IMR-90 (cell line): ENCODE measurements around the gene ITGA4.

Experiments used
- BHLHE40 ChIP-seq: fragments of 150-350 bp; IDR thresholded peaks from 2 replicates; pipeline ENCODE4 v1.6.1; 2016; ENCODE audit warnings: mild to moderate bottlenecking, low read depth, low read length
- CEBPB ChIP-seq: IDR thresholded peaks from 2 replicates; pipeline ENCODE4 v1.6.1; 2012; ENCODE audit warnings: low read depth, low read length, improper control_type of control experiment
- FOS ChIP-seq: fragments of 150-350 bp; IDR thresholded peaks from 2 replicates; pipeline ENCODE4 v1.6.1; 2016; ENCODE audit warnings: low read depth, low read length
- POLR2A ChIP-seq: IDR thresholded peaks from 2 replicates; pipeline ENCODE4 v1.6.1; 2012; ENCODE audit warnings: mild to moderate bottlenecking, low read depth, low read length
- RAD21 ChIP-seq: IDR thresholded peaks from 2 replicates; pipeline ENCODE4 v1.6.1; 2012; ENCODE audit warnings: low read length, improper control_type of control experiment
- RFX5 ChIP-seq: IDR thresholded peaks from 2 replicates; pipeline ENCODE4 v1.8.0; 2012; ENCODE audit warnings: low read depth, mild to moderate bottlenecking, low read length, moderate library complexity
- TF ChIP-seq, protein P1 (sequence below): conservative IDR thresholded peaks from 2 replicates; pipeline ENCODE4 v1.5.1; 2012; ENCODE audit warnings: mild to moderate bottlenecking, low read depth, low read length, improper control_type of control experiment

- TF ChIP-seq, protein P1, sequence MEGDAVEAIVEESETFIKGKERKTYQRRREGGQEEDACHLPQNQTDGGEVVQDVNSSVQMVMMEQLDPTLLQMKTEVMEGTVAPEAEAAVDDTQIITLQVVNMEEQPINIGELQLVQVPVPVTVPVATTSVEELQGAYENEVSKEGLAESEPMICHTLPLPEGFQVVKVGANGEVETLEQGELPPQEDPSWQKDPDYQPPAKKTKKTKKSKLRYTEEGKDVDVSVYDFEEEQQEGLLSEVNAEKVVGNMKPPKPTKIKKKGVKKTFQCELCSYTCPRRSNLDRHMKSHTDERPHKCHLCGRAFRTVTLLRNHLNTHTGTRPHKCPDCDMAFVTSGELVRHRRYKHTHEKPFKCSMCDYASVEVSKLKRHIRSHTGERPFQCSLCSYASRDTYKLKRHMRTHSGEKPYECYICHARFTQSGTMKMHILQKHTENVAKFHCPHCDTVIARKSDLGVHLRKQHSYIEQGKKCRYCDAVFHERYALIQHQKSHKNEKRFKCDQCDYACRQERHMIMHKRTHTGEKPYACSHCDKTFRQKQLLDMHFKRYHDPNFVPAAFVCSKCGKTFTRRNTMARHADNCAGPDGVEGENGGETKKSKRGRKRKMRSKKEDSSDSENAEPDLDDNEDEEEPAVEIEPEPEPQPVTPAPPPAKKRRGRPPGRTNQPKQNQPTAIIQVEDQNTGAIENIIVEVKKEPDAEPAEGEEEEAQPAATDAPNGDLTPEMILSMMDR = no peak
- no peak for TF ChIP-seq RAD21
- no peak for TF ChIP-seq RFX5
- no peak for TF ChIP-seq POLR2A
- no peak for TF ChIP-seq FOS
- TF ChIP-seq CEBPB = no peak
- no peak for TF ChIP-seq BHLHE40
Measured at GRCh38 chr2:181526014-181526413, 68.8 kb downstream of the ITGA4 start.
